Cardiac septum (tissue), 1 donor: ENCODE results near the gene JPH3. TPM values are rescaled to one million over a fixed set of nuclear protein-coding genes. Genes with fewer than 3 reads are reported as not detected.
"Not testable (repeated sequence)": the region's sequence is repeated elsewhere in the genome, so short reads cannot be mapped to it uniquely, and the experiment has no call there.

Experiments used
- DNase-seq: peaks from one replicate; pipeline ENCODE4 v3.0.0-alpha.2; 2020; ENCODE audit warnings: low spot score
- intact Hi-C: fragments of 100-400 bp; cut with DNase I; formaldehyde crosslinking; loops from one replicate; pipeline ENCODE4 v1.14.0; 2022
- total RNA-seq: library from RNA; stranded (reverse); fragmentation: NEBNext Ultra II Directional; extraction: Animal tissue kit (Norgen Biotek cat#: 25700); gene quantifications from one replicate; pipeline ENCODE4 v1.2.1, GENCODE V29; 2021
- donor health status: DM: no; HTN: no; CAD: no.

The JPH3 gene
- total RNA-seq, 1 donor from 2014 or later = 0.11 TPM

GRCh38 chr16:87701505-87701921 is 99.2 kb downstream of the JPH3 start:
- intact Hi-C loops = no loop called here
- DNase-seq = no peak

- no peak for DNase-seq
- intact Hi-C loops = no loop called here
Measured at GRCh38 chr16:87702325-87702811, 100.1 kb downstream of the JPH3 start.

DNA sequence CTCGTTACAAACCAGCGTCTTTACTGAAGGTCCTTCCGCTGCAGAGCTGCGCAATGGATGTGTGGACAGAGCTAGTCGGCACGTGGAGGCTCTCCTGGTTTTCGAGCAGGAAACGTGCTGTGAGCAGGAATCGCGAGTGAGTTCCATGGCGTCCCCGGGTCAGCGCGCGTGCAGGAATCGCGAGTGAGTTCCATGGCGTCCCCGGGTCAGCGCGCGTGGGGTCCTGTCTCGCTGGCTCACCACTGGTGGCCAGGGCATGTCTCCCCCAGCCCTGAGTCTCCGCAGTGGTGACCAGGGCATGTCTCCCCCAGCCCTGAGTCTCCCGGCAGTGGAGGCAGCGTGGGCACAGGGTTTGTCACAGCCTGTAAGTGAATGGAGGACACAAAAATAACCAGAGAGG is 100.8 kb downstream of the JPH3 start:
- intact Hi-C loops = no loop called here
- DNase-seq = no peak

GRCh38 chr16:87703835-87704375 is 101.6 kb downstream of the JPH3 start:
- DNase-seq = no peak
- intact Hi-C loops = no loop called here

DNA sequence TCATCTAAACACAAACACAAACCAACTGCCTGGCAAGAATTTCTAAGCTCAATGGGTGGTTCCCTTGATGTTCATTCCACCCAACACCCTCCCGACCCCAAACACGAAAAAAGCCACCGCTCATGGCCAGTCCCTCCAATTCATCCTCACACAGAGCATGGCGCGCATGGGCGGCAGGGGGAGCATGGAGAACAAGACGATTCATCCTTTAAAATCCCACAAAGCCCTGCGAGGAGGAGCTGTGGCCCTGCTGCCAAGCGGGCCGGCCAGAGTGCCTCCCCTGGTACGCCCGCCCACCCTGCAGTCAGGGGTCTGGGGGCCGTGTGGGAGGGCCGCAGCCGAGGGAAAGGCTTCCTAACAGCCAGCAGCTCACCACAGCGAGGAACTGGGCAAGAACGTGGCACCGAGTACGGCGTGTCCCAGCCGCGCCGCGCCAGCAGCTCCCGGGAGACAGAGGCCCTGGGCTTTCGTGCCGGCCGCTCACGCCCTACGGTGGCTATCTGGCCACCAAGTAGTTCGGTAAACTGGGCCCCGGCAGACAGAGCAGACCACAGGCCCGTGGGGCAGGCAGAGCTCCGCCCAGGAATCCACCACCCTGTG is 102.5 kb downstream of the JPH3 start:
- intact Hi-C loops = no loop called here
- DNase-seq = no peak

DNA sequence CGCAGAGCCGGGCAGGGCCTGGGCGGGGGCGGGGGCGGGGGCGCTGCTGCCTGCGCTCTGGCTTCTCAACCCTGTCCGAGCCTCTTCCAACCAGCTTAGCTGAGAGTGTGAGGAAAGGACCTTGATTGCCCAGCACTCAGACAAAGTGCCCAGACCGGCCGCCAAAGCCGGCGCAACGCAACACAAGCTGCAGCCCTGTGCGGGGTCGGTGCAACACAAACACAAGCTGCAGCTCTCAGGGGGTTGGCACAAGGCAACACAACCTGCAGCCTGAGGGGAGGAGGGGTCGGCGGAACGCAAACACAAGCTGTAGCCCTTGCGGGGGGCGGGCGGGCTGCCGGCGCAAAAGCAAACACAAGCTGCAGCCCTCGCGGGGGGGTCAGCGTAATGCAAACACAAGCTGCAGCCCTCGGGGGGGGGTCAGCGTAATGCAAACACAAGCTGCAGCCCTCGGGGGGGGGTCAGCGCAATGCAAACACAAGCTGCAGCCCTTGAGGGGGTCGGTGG is 103.5 kb downstream of the JPH3 start:
- DNase-seq = no peak
- intact Hi-C loops = no loop called here

DNA sequence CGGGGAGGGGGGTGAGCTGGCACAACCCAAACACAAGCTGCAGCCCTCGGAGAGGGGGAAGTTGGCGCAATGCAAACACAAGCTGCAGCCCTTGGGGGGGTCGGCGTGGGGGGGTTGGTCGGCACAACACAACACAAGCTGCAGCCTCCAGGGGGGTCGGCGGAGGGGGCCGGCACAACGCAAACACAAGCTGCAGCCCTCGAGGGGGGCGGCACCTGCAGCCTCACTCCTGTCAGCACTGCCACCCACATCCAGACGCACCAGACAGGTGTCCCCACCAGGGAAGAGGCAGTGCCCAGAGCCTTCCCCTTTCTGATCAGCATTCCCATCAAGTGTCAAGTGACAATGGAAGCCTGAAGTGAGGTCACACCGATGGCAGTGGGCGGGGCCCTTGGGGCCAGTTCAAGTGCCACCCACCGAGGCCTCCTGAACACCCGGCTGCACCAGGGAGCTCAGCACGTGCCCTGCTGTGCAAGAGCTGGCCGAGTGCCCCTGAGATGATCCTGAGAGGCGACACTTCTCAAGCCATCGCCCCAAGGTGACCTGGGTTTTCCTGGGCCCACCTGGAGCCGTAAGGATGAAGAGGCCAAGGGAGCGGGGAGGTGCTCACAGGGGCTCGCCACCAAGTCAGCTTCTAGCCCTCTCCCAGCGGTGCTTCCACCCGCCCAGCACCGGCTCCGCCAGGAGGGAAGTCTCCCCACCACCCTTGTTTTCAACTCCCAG is 104.1 kb downstream of the JPH3 start:
- intact Hi-C loops = no loop called here
- DNase-seq = no peak

DNA sequence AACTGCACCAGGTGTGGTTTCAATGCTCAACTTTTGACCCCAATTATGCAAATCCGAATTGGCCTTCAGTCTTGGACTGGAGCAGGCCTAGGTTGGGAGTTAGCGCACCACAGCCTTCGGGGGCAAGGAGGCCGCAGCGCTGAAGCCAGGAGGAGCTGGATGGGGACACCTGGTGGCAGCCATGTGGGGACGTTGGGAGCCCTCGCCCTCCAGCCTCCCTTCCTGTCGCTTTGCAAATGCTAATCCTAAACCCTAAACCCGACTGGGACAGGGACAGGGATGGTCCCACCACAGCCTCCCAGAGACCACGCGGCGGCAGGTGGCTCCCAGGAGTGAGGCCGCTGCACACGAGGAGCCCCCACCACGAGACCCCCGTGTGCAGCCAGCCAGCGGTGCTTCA is 104.8 kb downstream of the JPH3 start:
- intact Hi-C loops = no loop called here
- no peak for DNase-seq

- DNase-seq = no peak
- intact Hi-C loops = no loop called here
Measured at GRCh38 chr16:87707714-87708580, 105.6 kb downstream of the JPH3 start.

DNA sequence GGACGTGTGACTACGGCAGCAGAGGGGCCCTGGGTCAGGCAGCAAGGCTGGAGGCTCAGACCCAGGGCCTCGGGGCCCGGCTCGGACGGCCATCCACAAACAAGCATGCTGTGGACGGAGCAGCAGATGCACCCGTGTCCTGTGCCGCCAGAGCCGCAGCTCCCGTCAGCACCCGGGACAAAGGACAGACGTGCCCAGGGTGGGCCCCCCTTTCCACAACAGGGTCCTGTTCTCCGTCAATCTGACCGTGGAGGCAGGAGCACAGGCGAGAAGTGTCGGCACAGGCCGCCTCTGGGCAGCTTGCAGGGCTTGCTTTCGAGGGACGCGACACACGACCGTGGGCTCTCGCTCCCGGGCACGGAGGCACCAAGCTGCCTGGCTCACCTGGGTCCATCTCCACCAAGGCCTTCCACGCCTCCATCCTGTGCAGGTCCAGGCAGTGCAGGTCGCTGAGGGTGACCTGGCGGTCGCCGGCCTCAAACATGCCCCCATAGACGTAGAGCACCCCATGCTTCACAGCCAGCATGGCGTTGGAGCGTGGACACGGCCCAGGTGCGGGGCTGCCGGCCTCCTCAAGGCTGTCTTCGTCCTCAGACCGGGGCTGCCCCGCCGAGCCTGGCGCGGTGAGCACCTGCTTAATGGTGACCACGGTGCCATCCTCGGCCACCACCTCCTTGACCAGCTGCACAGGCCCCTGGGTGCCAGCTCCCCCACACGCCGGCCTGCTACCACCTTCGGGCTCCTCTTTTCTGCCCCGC is 106.8 kb downstream of the JPH3 start:
- no peak for DNase-seq
- intact Hi-C loops = no loop called here

DNA sequence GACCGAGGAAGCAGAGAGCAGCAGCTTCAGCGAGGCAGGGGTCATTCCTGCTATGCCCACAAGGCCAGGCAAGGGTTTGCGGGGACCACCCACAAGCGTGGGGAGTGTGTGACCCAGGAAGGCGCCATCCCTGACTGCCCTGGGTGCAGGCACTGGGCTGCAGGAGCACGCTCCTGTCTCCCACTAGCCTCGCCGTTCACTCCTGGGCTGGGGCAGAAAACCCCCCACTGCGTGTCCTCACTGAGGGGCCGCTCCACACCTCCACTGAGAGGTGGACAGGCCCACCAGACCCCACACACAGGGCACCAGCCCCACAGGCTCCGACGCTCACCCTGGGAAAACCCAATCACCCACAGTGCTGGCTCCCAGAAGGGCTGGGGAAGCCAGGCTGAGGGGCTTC is 107.4 kb downstream of the JPH3 start:
- no peak for DNase-seq
- intact Hi-C loops = no loop called here

- intact Hi-C loops = no loop called here
- DNase-seq = no peak
Measured at GRCh38 chr16:87710887-87711286, 108.6 kb downstream of the JPH3 start.

GRCh38 chr16:87712184-87712762 is 110.0 kb downstream of the JPH3 start:
- no peak for DNase-seq
- intact Hi-C loops = no loop called here

DNA sequence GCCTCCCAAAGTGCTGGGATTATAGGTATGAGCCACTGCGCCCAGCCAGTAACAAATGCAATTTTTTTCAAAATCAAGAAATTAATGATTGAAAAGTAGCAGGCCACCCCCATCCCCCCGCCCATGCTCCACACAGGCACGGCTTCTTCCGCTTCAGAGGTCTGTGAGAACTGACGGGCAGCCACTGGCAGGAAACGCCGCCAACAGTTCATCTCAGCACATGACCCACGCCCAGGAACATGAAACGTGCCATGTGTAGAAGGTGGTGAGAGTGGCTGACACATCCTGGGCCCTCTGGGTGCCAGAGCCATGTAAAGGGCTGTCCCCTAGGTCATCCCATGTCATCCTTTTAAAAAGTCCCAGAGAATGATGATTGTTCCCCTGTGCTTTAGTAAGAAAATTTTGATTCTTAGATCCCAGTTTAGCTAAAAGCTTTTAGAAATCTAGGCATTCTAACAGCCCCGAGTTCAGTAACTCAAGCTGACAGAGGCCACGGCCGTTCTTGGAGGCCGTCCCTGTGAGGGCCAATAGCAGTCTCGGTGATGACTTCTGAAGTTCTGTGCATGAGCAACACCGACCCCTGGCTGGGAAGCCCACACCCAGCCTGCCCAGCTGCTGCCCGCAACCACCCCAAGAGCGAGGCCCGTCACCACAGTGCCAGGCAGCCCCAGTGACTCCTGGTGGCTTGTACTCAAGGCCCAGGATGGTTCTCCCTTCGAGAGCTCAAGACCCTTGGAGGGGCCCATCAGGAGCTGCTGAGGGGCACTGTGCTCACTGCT is 111.3 kb downstream of the JPH3 start:
- intact Hi-C loops = no loop called here
- DNase-seq = no peak

- intact Hi-C loops = no loop called here
- no peak for DNase-seq
Measured at GRCh38 chr16:87715231-87715630, 112.9 kb downstream of the JPH3 start.

DNA sequence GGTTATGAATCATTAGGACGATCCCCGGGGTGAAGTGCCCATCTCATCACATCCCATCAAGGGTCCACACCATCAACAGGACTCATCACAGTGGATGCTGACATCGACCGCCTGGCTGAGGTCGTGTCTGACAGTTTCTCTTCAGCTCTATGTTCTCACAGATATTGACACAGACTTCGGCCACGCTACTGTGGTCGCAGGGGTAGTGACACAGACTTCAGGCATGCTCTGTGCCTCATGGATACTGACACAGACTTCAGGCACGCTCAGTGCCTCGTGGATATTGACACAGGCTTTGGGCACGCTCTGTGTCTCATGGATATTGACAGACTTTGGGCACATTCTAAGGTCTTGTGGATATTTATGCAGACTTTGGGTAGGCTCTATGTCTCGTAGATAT is 113.3 kb downstream of the JPH3 start:
- DNase-seq = no peak
- intact Hi-C loops = no loop called here

DNA sequence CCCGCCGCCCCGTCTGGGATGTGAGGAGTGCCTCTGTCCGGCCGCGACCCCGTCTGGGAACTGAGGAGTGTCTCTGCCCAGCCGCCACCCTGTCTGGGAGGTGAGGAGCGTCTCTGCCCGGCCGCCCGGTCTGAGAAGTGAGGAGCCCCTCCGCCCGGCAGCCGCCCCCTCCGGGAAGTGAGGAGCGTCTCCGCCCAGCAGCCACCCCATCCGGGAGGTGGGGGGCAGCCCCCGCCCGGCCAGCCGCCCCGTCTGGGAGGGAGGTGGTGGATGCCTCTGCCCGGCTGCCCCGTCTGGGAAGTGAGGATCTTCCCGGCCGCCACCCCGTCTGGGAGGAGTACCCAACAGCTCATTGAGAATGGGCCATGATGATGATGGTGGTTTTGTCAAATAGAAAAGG is 116.5 kb downstream of the JPH3 start:
- intact Hi-C loops, DNase-seq: not testable (repeated sequence)

- intact Hi-C loops = no loop called here
- DNase-seq = no peak
Measured at GRCh38 chr16:87720446-87720845, 118.1 kb downstream of the JPH3 start.
